ENCODE results near the gene CCDC88C. TPM values are rescaled to one million over a fixed set of nuclear protein-coding genes. Genes with fewer than 3 reads are reported as not detected.

CCDC88C gene
- total and polyA plus RNA-seq, 2 donors (not counting 3 experiments of a cell fraction or from before 2014, with no cell fraction given) = 11.4 to 52.1 TPM

- Histone ChIP-seq H2AFZ (ENCODE audit: low read depth, low read length) (no peak overlapping the region), H3K9ac (replicated peaks; ENCODE audit: extremely low read depth, insufficient read depth, low read length) (no peak overlapping the region), H3K9me1 (replicated peaks; ENCODE audit: control insufficient read depth, extremely low read depth, insufficient read depth, low read length) (no peaks in the 10 kb centered on the region), H3K4me3 (replicated peaks in 1 of 3; ENCODE audit: insufficient read depth in 1 of 3, low read depth in 1 of 3, low read length in 3 of 3) (no peak overlapping the region), H3K27me3 (ENCODE audit: control insufficient read depth in 2 of 2, insufficient read depth in 2 of 2, low read length in 2 of 2) (no peaks in the 10 kb centered on the region), H3K79me2 (ENCODE audit: control insufficient read depth, insufficient read depth, low read length) (no peaks in the 10 kb centered on the region), H3K4me1 (ENCODE audit: control insufficient read depth, extremely low read depth, insufficient read depth, low read length) (no peaks in the 10 kb centered on the region), H3K27ac (ENCODE audit: insufficient read depth, low read depth, low read length) (no peak overlapping the region), H3K9me3 (replicated peaks; ENCODE audit: control insufficient read depth, insufficient read depth, low read length) (no peaks in the 10 kb centered on the region), H4K20me1 (replicated peaks; ENCODE audit: control insufficient read depth, extremely low read depth, insufficient read depth, low read length) (no peaks in the 10 kb centered on the region), H3K36me3 (ENCODE audit: control insufficient read depth in 2 of 2, extremely low read depth in 1 of 2, insufficient read depth in 2 of 2, low read length in 2 of 2) (peaks cover 0 to 33% of the 10 kb centered on the region in 2 experiments), H3K4me2 (ENCODE audit: insufficient read depth, low read length) (no peak overlapping the region)
- intact Hi-C loops (cut with micrococcal nuclease) = no loop called here
- dilution Hi-C loops (cut with MboI; ENCODE audit: extremely low pct_ligation_motif_present, low sequenced_read_pairs) = loop anchor here (25.0 kb wide), 1 partner anchor 377 kb away; no protein-coding TSS in a partner anchor
- DNase-seq (ENCODE audit: low read depth, low spot score) = no peak
- POLR2A ChIA-PET = no interaction called here
- no TSS peak for BruUV-seq (replicated peaks)
- TF ChIP-seq JUN (IDR thresholded peaks at IDR 0.05; ENCODE audit: borderline replicate concordance, insufficient read depth, insufficient read length, low read depth) = no peak
- no peak for TF ChIP-seq FOS (IDR thresholded peaks at IDR 0.05; ENCODE audit: borderline replicate concordance, insufficient read depth, low read length)
- no peak for TF ChIP-seq EZH2 (IDR thresholded peaks at IDR 0.05; ENCODE audit: borderline replicate concordance, low read depth, low read length, severe bottlenecking)
- no peak for TF ChIP-seq CTCF (IDR thresholded peaks at IDR 0.05; ENCODE audit: extremely low read depth in 1 of 2, insufficient read depth in 1 of 2, low read depth in 1 of 2, low read length in 2 of 2)
- no peak for TF ChIP-seq POLR2AphosphoS5 (IDR thresholded peaks at IDR 0.05; ENCODE audit: insufficient read depth, low read depth, low read length)
- TF ChIP-seq, protein P1, sequence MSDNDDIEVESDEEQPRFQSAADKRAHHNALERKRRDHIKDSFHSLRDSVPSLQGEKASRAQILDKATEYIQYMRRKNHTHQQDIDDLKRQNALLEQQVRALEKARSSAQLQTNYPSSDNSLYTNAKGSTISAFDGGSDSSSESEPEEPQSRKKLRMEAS (IDR thresholded peaks at IDR 0.05; ENCODE audit: insufficient read depth, insufficient read length) = no peak
- TF ChIP-seq POLR2A (IDR thresholded peaks at IDR 0.05; ENCODE audit: low read depth, low read length) = no peak
- TF ChIP-seq GATA2 (IDR thresholded peaks at IDR 0.05; ENCODE audit: insufficient read depth, insufficient read length, low read depth, low read length) = no peak
- TF ChIP-seq MYC (IDR thresholded peaks at IDR 0.05; ENCODE audit: low read depth, low read length) = no peak
- CTCF ChIA-PET = interaction anchor here (0.9 to 8.8 kb wide), 4 partner anchors 10 to 387 kb away, joined by 3 to 220 read pairs (median 4); no protein-coding TSS in a partner anchor
- no peak for FAIRE-seq
Measured at GRCh38 chr14:91289464-91289863, 128.2 kb downstream of the CCDC88C start.

Data from endothelial cell of umbilical vein (primary cell).